Stimulated activated naive CD8-positive, alpha-beta T cell treated with anti-CD3 and anti-CD28 coated beads, Interleukin-15, amount 100 ng/mL, for 72 hours (primary cell): Measurements from ENCODE around the gene SENP8.
A peak's percentile ranks its signal among the peaks of the same experiment; 100 is the strongest.
"Not testable (repeated sequence)": the region's sequence is repeated elsewhere in the genome, so short reads cannot be mapped to it uniquely, and the experiment has no call there.

Experiments used
- ATAC-seq: fragments of 150-1000 bp; cut with Tn5 transposase; 2 replicates; pipeline ENCODE4 v1.10.0; 2021; ENCODE audit warnings: mild to moderate bottlenecking, moderate library complexity
- DNase-seq, 2 donors: peaks; one replicate each; pipeline ENCODE4 v3.0.0; 2021 to 2022
- H3K27ac Mint-ChIP-seq, 2 donors: one replicate each; pipeline ENCODE4 v1.8.0; 2022; ENCODE audit warnings: mild to moderate bottlenecking in 2 of 2, mixed read lengths in 2 of 2, moderate library complexity in 2 of 2
- H3K27me3 Mint-ChIP-seq: one replicate; pipeline ENCODE4 v1.8.0; 2022; ENCODE audit warnings: mixed read lengths
- H3K4me1 Mint-ChIP-seq: one replicate; pipeline ENCODE4 v1.8.0; 2022; ENCODE audit warnings: mild to moderate bottlenecking, mixed read lengths
- H3K4me3 Mint-ChIP-seq, 2 donors: one replicate each; pipeline ENCODE4 v1.8.0; 2022; ENCODE audit warnings: mild to moderate bottlenecking in 2 of 2, mixed read lengths in 2 of 2, moderate library complexity in 1 of 2
- H3K9me3 Mint-ChIP-seq, 2 donors: one replicate each; pipeline ENCODE4 v1.8.0; 2022; ENCODE audit warnings: mixed read lengths in 2 of 2

The SENP8 gene

DNA sequence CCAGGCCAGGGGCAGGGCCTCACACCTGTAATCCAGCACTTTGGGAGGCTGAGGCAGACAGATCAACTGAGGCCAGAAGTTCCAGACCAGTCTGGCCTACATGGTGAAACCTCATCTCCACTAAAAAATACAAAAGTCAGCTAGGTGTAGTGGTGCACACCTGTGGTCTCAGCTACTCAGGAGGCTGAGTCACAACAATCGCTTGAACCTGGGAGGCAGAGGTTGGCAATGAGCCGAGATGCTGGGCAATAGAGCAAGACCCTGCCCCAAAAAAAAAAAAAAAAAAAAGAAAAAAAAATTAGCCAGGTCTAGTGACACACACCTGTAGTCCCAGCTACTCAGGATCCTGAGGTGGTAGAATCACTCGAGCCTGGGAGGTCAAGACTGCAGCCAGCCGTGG, 19.0 kb upstream of the SENP8 start:
- Mint-ChIP-seq H3K27me3 (no peaks in the 10 kb centered on the region), H3K9me3 (no peaks in the 10 kb centered on the region), H3K4me1 (peaks cover 4% of the 10 kb centered on the region), H3K27ac (no peak overlapping the region), H3K4me3 (no peak overlapping the region)
- DNase-seq = no peak
- no peak for ATAC-seq

DNA sequence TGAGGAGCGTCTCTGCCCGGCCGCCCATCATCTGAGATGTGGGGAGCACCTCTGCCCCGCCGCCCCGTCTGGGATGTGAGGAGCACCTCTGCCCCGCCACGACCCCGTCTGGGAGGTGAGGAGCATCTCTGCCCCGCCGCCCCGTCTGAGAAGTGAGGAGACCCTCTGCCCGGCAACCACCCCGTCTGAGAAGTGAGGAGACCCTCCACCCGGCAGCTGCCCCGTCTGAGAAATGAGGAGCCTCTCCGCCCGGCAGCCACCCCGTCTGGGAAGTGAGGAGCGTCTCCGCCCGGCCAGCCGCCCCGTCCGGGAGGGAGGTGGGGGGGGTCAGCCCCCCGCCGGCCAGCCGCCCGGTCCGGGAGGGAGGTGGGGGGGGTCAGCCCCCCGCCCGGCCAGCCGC, 17.7 kb upstream of the SENP8 start:
- H3K4me1 Mint-ChIP-seq, H3K4me3 Mint-ChIP-seq: not testable (repeated sequence)

GRCh38 chr15:72105111-72105510, 13.1 kb upstream of the SENP8 start:
- ATAC-seq = no peak
- no peaks in the 10 kb centered on the region for H3K9me3 Mint-ChIP-seq
- H3K27ac Mint-ChIP-seq = no peak overlapping the region
- H3K4me1 Mint-ChIP-seq = peaks cover 4% of the 10 kb centered on the region
- no peak for DNase-seq
- H3K4me3 Mint-ChIP-seq = no peak overlapping the region
- H3K27me3 Mint-ChIP-seq = no peaks in the 10 kb centered on the region

More for the DNA sequence above, 17.7 kb upstream of the SENP8 start:
- not testable (repeated sequence) for H3K9me3 Mint-ChIP-seq, DNase-seq, H3K27ac Mint-ChIP-seq, H3K27me3 Mint-ChIP-seq, ATAC-seq

GRCh38 chr15:72106068-72106467, 12.1 kb upstream of the SENP8 start:
- Mint-ChIP-seq H3K4me3 (no peak overlapping the region), H3K27ac (no peak overlapping the region), H3K27me3 (no peaks in the 10 kb centered on the region), H3K9me3 (no peaks in the 10 kb centered on the region), H3K4me1 (peaks cover 4% of the 10 kb centered on the region)
- ATAC-seq (no peak), DNase-seq (no peak)

DNA sequence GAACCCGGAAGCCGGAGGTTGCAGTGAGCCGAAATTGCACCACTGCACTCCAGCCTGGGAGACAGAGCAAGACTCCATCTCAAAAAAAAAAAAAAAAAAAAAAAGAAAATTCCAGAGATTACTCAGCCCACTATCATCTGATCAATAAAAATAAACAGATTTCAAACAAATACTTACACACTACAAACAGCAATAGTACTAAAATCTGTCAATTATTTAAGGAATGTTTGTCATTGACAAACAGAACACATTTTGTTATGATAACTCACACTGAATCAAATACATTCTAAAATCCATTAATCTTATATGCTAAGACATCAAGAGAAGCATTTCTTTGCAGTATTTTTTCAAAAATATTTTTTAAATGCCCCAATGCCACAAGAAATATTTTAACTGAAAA, 7.8 kb upstream of the SENP8 start:
- peaks cover 18% of the 10 kb centered on the region for H3K4me1 Mint-ChIP-seq
- ATAC-seq = no peak
- no peaks in the 10 kb centered on the region for H3K27me3 Mint-ChIP-seq
- no peak overlapping the region for H3K4me3 Mint-ChIP-seq
- no peak for DNase-seq
- H3K9me3 Mint-ChIP-seq = no peaks in the 10 kb centered on the region
- H3K27ac Mint-ChIP-seq = no peak overlapping the region

DNA sequence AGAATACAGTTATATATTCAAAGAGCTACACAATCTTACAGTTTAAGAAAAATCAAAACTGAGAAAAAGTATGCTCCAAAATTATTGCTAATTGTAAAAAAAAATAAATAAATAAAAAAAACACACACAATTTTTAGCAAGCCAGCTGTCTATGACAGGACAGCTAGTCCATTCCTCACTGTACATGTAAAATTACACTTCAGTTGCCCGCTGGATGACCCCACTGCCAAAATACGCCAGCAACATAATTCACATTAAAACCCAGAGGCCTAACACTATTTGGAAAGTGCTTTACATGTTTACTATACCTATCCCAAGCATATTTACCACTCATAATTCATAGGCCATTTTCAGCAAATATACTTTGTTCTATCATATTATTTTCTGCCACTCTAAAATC, 6.1 kb upstream of the SENP8 start:
- Mint-ChIP-seq H3K9me3 (no peaks in the 10 kb centered on the region), H3K27me3 (no peaks in the 10 kb centered on the region), H3K4me3 (no peak overlapping the region), H3K27ac (no peak overlapping the region), H3K4me1 (peaks cover 32% of the 10 kb centered on the region)
- DNase-seq (no peak), ATAC-seq (no peak)

- Mint-ChIP-seq H3K27ac (no peak overlapping the region), H3K4me1 (peaks cover 32% of the 10 kb centered on the region), H3K9me3 (no peaks in the 10 kb centered on the region), H3K4me3 (no peak overlapping the region), H3K27me3 (no peaks in the 10 kb centered on the region)
- DNase-seq = no peak
- ATAC-seq = no peak
Observed at GRCh38 chr15:72112805-72113204, 5.4 kb upstream of the SENP8 start.

DNA sequence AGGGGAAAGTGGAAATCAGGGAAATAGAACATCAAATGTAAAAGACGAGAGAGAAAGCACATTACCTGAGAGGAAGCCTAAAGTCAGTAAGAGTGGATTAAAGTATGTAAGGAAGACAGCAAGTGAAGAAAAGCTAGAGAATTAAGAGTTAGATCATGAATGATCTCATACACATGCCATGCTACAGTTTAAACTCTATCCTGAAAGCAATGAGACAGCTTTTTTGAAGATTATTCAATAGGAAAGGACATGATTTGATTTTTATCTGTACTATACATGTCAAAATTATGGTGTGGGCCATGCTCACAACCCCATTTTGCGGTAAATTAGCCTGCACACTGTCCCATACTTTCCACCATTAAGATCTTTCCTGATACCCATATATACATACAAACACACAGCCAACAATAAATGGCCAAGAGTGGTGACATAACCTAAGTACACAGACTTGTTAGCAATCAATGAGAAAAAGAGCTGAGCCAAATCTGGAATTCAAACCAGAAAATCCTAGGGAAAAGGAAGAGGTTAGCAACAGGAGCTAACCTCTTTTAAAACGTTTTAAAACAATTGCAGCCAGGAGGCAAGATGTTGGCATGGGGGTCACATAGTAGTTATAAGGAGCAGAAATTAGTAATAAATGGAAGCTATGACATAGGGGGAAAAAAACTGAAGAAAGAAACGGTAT, 4.7 kb upstream of the SENP8 start:
- no peak overlapping the region for H3K27ac Mint-ChIP-seq

GRCh38 chr15:72116731-72117485, 1.3 kb upstream of the SENP8 start:
- no peaks in the 10 kb centered on the region for H3K27me3 Mint-ChIP-seq
- no peaks in the 10 kb centered on the region for H3K9me3 Mint-ChIP-seq
- DNase-seq = no peak
- peak overlapping the region; percentile 92 to 95 for H3K4me3 Mint-ChIP-seq
- H3K27ac Mint-ChIP-seq = peak overlapping the region; percentile 94 to 96
- ATAC-seq = peak; percentile 15
- H3K4me1 Mint-ChIP-seq = peaks cover 49% of the 10 kb centered on the region

More for the DNA sequence above, 4.7 kb upstream of the SENP8 start:
- DNase-seq = no peak
- ATAC-seq = no peak
- Mint-ChIP-seq H3K4me1 (peaks cover 33% of the 10 kb centered on the region), H3K9me3 (no peaks in the 10 kb centered on the region), H3K4me3 (no peak overlapping the region), H3K27me3 (no peaks in the 10 kb centered on the region)

GRCh38 chr15:72117486-72118016, 652 bp upstream of the SENP8 start:
- Mint-ChIP-seq H3K9me3 (no peaks in the 10 kb centered on the region), H3K4me1 (peaks cover 49% of the 10 kb centered on the region), H3K27ac (peak overlapping the region; percentile 94 to 96), H3K4me3 (peak overlapping the region; percentile 92 to 95), H3K27me3 (no peaks in the 10 kb centered on the region)
- DNase-seq (peak; percentile 68 to 81), ATAC-seq (peak; percentile 77)

GRCh38 chr15:72124218-72124617, 6.0 kb downstream of the SENP8 start:
- H3K4me1 Mint-ChIP-seq = peaks cover 8% of the 10 kb centered on the region
- DNase-seq = no peak
- H3K9me3 Mint-ChIP-seq = no peaks in the 10 kb centered on the region
- no peak for ATAC-seq
- no peak overlapping the region for H3K27ac Mint-ChIP-seq
- no peak overlapping the region for H3K4me3 Mint-ChIP-seq
- H3K27me3 Mint-ChIP-seq = no peaks in the 10 kb centered on the region

DNA sequence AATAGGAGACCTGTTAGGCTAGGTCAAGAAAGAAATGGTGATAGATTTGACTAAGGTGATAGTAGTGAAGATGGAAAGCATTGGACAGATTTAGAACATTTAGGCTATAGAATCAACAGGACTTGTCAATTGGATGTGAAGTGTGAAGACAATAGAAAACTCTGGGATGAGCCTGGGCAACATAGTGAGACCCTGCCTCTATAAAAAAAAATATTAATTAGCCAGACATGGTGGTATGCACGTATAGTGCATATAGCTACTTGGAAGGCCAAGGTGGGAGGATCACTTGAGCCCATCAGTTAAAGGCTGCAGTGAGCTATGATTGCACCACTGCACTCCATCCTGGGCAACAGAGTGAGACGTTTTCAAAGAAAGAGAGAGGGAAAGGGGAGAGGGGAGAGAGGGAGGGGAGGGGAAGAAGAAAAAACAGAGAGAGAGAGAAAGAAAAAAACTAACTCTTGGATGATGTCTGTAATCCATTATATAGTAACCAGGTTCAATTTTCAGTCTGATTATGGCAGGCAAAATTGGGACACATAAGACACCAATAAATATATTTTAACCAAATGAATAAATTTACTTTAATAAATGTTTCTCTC, 9.6 kb downstream of the SENP8 start:
- Mint-ChIP-seq H3K4me3 (no peak overlapping the region), H3K4me1 (no peaks in the 10 kb centered on the region), H3K27ac (no peak overlapping the region), H3K27me3 (no peaks in the 10 kb centered on the region), H3K9me3 (no peaks in the 10 kb centered on the region)
- ATAC-seq (no peak), DNase-seq (no peak)

GRCh38 chr15:72128359-72128758, 10.2 kb downstream of the SENP8 start:
- H3K4me1 Mint-ChIP-seq = no peaks in the 10 kb centered on the region
- H3K27ac Mint-ChIP-seq = no peak overlapping the region
- H3K27me3 Mint-ChIP-seq = no peaks in the 10 kb centered on the region
- no peak overlapping the region for H3K4me3 Mint-ChIP-seq
- DNase-seq (no peak), ATAC-seq (no peak)
- H3K9me3 Mint-ChIP-seq = no peaks in the 10 kb centered on the region

- no peak overlapping the region for H3K27ac Mint-ChIP-seq
- no peaks in the 10 kb centered on the region for H3K9me3 Mint-ChIP-seq
- no peaks in the 10 kb centered on the region for H3K4me1 Mint-ChIP-seq
- H3K27me3 Mint-ChIP-seq = no peaks in the 10 kb centered on the region
- ATAC-seq (no peak), DNase-seq (no peak)
- H3K4me3 Mint-ChIP-seq = no peak overlapping the region
Observed at GRCh38 chr15:72130272-72130671, 12.1 kb downstream of the SENP8 start.

DNA sequence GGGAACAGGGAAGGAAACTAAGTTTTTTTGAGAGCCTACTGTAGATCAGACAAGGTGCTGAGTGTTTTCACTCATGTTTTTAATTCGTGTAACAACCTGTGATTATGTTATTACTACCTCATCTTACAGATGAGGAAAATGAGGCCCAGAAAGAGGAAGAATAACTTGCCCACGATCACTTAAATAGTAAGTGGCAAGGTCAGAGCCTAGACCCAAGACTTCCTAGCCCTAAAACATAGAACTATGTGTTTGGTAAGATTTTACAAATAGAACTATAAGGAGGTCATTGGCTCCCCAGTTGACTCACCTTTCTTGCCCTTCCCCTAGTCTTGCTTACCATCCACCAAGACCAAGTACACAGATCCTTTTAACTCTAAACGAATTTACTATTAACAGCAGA, 13.7 kb downstream of the SENP8 start:
- Mint-ChIP-seq H3K4me1 (no peaks in the 10 kb centered on the region), H3K9me3 (no peaks in the 10 kb centered on the region), H3K27me3 (no peaks in the 10 kb centered on the region), H3K27ac (no peak overlapping the region), H3K4me3 (no peak overlapping the region)
- no peak for DNase-seq
- ATAC-seq = no peak

DNA sequence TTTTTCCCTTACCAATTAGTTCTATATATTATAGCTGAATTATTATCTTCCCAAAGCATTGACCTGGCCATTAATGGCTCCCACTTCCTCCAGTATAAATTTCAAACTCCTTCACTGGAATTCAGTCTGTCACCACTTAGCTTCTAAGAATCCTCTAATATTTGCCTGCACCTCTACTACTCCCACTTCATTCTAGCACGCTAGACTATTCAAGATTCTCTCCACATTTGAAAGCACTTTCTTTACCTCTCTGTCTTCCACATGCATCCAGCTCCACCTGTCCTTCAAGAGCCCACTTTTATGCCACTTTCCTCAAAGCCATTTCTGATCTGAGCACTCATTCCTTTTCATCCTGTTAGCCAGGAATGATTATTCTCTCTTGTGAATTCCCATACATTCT, 15.0 kb downstream of the SENP8 start:
- no peaks in the 10 kb centered on the region for H3K4me1 Mint-ChIP-seq
- no peak overlapping the region for H3K27ac Mint-ChIP-seq
- DNase-seq (no peak), ATAC-seq (no peak)
- no peaks in the 10 kb centered on the region for H3K9me3 Mint-ChIP-seq
- no peaks in the 10 kb centered on the region for H3K27me3 Mint-ChIP-seq
- no peak overlapping the region for H3K4me3 Mint-ChIP-seq
